ENCODE data around the gene ZMAT3. TPM values are rescaled to one million over a fixed set of nuclear protein-coding genes. Genes with fewer than 3 reads are reported as not detected.
"Not testable (repeated sequence)": the region's sequence is repeated elsewhere in the genome, so short reads cannot be mapped to it uniquely, and the experiment has no call there.

ZMAT3 gene
- total RNA-seq, 1 donor: 47.0 TPM

DNA sequence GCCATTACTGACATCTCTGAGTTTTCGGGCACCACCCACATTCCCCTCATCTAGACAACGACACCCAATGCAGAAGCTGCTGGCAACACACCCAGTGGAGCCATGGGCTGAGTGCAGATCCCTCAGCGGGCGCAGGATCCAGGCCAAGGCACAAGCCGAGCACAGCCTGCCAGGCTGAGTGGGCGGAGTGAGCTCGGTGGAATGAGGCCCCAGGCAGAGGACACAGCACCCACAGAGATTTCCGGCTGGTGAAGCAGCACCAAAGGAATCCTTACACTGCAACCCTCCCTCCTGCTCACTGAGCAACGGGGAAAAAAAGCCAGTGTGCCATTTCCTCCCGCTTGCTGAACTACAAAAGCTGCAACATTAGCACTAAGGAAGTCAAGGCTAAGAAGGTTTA lies 34.3 kb downstream of the ZMAT3 start:
- Histone ChIP-seq H3K36me3 (ENCODE audit: insufficient read depth, low read length) (no peaks in the 10 kb centered on the region), H3K9me3 (ENCODE audit: low read depth, low read length) (no peaks in the 10 kb centered on the region), H3K4me1 (ENCODE audit: insufficient read depth, low read length) (peaks cover 33% of the 10 kb centered on the region), H2AFZ (ENCODE audit: low read length) (peak overlapping the region; percentile 30), H3K4me3 (ENCODE audit: insufficient read depth, low read length) (peak overlapping the region; percentile 18), H3K27ac (ENCODE audit: low read depth, low read length) (peak overlapping the region; percentile 64), H3K79me2 (ENCODE audit: insufficient read depth, low read length) (peaks cover 83% of the 10 kb centered on the region), H4K20me1 (ENCODE audit: insufficient read depth, low read length) (peaks cover 7% of the 10 kb centered on the region), H3K27me3 (ENCODE audit: insufficient read depth, low read length) (no peaks in the 10 kb centered on the region), H3K4me2 (ENCODE audit: insufficient read depth, low read length) (peak overlapping the region; percentile 52)
- TF ChIP-seq, protein P1, sequence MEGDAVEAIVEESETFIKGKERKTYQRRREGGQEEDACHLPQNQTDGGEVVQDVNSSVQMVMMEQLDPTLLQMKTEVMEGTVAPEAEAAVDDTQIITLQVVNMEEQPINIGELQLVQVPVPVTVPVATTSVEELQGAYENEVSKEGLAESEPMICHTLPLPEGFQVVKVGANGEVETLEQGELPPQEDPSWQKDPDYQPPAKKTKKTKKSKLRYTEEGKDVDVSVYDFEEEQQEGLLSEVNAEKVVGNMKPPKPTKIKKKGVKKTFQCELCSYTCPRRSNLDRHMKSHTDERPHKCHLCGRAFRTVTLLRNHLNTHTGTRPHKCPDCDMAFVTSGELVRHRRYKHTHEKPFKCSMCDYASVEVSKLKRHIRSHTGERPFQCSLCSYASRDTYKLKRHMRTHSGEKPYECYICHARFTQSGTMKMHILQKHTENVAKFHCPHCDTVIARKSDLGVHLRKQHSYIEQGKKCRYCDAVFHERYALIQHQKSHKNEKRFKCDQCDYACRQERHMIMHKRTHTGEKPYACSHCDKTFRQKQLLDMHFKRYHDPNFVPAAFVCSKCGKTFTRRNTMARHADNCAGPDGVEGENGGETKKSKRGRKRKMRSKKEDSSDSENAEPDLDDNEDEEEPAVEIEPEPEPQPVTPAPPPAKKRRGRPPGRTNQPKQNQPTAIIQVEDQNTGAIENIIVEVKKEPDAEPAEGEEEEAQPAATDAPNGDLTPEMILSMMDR (IDR thresholded peaks at IDR 0.05; ENCODE audit: extremely low read depth, low read depth, low read length): no peak
- peak; percentile 95 for DNase-seq (ENCODE audit: insufficient read length, low spot score, missing footprints)

DNA sequence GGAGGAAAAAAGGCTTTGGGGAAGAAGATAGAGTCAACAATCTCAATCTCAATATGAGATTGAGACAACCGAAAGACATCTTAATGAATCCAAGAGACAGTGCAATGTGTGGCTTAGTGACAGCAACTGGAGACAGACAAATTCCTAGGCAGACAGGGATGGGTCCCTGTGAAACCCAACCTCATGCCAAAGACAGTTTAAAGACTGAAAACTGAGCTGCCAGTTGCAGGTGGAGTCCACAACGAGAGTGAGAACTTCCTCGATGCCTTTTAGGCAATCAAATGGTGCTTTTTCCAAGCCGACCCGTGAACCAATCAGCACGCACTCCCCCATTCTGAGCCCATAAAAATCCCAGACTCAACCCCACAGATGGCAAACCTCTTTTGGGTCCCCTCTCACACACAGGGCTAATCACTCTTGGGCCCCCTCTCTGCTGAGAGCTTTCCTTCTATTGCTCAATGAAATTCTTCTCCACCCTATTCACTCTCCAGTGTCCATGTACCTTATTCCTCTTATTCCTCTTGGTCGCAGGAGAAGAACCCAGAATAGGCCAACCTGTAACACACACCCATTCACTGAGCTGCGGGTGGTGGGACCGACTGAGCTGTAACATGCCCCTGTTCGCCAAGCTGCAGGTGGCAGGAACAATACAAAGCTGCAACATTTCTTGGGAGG lies 34.8 kb downstream of the ZMAT3 start:
- peak overlapping the region; percentile 22 for H3K4me2 ChIP-seq (ENCODE audit: insufficient read depth, low read length)
- no peak overlapping the region for H2AFZ ChIP-seq (ENCODE audit: low read length)
- H3K79me2 ChIP-seq (ENCODE audit: insufficient read depth, low read length): peaks cover 78% of the 10 kb centered on the region
- H3K27me3 ChIP-seq (ENCODE audit: insufficient read depth, low read length): no peaks in the 10 kb centered on the region
- no peaks in the 10 kb centered on the region for H3K36me3 ChIP-seq (ENCODE audit: insufficient read depth, low read length)
- H3K4me3 ChIP-seq (ENCODE audit: insufficient read depth, low read length): no peak overlapping the region
- TF ChIP-seq, protein P1 (IDR thresholded peaks at IDR 0.05; ENCODE audit: extremely low read depth, low read depth, low read length): no peak
- H4K20me1 ChIP-seq (ENCODE audit: insufficient read depth, low read length): peaks cover 7% of the 10 kb centered on the region
- no peaks in the 10 kb centered on the region for H3K9me3 ChIP-seq (ENCODE audit: low read depth, low read length)
- H3K4me1 ChIP-seq (ENCODE audit: insufficient read depth, low read length): peaks cover 33% of the 10 kb centered on the region
- H3K27ac ChIP-seq (ENCODE audit: low read depth, low read length): peak overlapping the region; percentile 12
- DNase-seq (ENCODE audit: insufficient read length, low spot score, missing footprints): no peak

DNA sequence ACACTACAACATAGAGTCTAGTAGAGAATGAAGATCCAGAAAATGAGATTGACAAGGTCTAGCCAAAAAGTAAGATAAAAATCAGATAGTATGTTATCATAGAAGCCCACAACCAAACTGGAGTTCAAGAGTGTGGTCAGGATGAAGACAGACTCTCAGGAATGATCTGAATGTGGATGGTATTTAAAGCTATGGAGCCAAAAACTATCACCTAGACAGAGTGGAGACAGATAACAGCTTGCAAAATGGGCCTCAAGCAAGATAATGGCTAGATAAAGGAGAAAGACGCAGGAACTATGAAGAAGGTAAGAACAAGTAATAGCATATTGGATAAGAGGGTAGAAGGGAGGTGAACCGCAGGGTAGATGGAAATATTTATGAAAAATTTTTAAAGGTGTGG lies 35.4 kb downstream of the ZMAT3 start:
- no peak for DNase-seq (ENCODE audit: insufficient read length, low spot score, missing footprints)
- Histone ChIP-seq H3K27ac (ENCODE audit: low read depth, low read length) (no peak overlapping the region), H3K79me2 (ENCODE audit: insufficient read depth, low read length) (peaks cover 76% of the 10 kb centered on the region), H3K9me3 (ENCODE audit: low read depth, low read length) (no peaks in the 10 kb centered on the region), H3K27me3 (ENCODE audit: insufficient read depth, low read length) (no peaks in the 10 kb centered on the region), H3K4me1 (ENCODE audit: insufficient read depth, low read length) (peaks cover 33% of the 10 kb centered on the region), H3K36me3 (ENCODE audit: insufficient read depth, low read length) (no peaks in the 10 kb centered on the region), H3K4me2 (ENCODE audit: insufficient read depth, low read length) (no peak overlapping the region), H2AFZ (ENCODE audit: low read length) (no peak overlapping the region), H4K20me1 (ENCODE audit: insufficient read depth, low read length) (peaks cover 7% of the 10 kb centered on the region), H3K4me3 (ENCODE audit: insufficient read depth, low read length) (no peak overlapping the region)
- TF ChIP-seq, protein P1 (IDR thresholded peaks at IDR 0.05; ENCODE audit: extremely low read depth, low read depth, low read length): no peak

- no peak for DNase-seq (ENCODE audit: insufficient read length, low spot score, missing footprints)
- TF ChIP-seq, protein P1 (IDR thresholded peaks at IDR 0.05; ENCODE audit: extremely low read depth, low read depth, low read length): no peak
- peaks cover 75% of the 10 kb centered on the region for H3K79me2 ChIP-seq (ENCODE audit: insufficient read depth, low read length)
- no peaks in the 10 kb centered on the region for H3K27me3 ChIP-seq (ENCODE audit: insufficient read depth, low read length)
- no peak overlapping the region for H2AFZ ChIP-seq (ENCODE audit: low read length)
- H3K9me3 ChIP-seq (ENCODE audit: low read depth, low read length): no peaks in the 10 kb centered on the region
- H3K4me3 ChIP-seq (ENCODE audit: insufficient read depth, low read length): no peak overlapping the region
- H3K4me2 ChIP-seq (ENCODE audit: insufficient read depth, low read length): no peak overlapping the region
- no peak overlapping the region for H3K27ac ChIP-seq (ENCODE audit: low read depth, low read length)
- H3K36me3 ChIP-seq (ENCODE audit: insufficient read depth, low read length): no peaks in the 10 kb centered on the region
- H3K4me1 ChIP-seq (ENCODE audit: insufficient read depth, low read length): peaks cover 33% of the 10 kb centered on the region
- H4K20me1 ChIP-seq (ENCODE audit: insufficient read depth, low read length): peaks cover 7% of the 10 kb centered on the region
Observed at GRCh38 chr3:179035232-179035631, 36.4 kb downstream of the ZMAT3 start.

DNA sequence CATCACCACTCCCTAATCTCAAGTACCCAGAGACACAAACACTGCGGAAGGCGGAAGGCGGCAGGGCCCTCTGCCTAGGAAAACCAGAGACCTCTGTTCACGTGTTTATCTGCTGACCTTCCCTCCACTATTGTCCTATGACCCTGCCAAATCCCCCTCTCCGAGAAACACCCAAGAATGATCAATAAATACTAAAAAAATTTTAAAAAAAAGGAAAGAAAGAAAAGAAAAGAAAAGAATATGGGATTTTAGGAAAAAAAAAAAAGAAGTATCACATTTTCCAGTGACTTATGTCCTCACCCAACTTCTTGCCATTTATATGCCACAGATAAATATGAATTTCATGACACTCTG lies 38.3 kb downstream of the ZMAT3 start:
- not testable (repeated sequence) for H3K27ac ChIP-seq (ENCODE audit: low read depth, low read length); H3K4me2 ChIP-seq (ENCODE audit: insufficient read depth, low read length); H3K9me3 ChIP-seq (ENCODE audit: low read depth, low read length); H3K4me3 ChIP-seq (ENCODE audit: insufficient read depth, low read length); H3K27me3 ChIP-seq (ENCODE audit: insufficient read depth, low read length); DNase-seq (ENCODE audit: insufficient read length, low spot score, missing footprints); H3K36me3 ChIP-seq (ENCODE audit: insufficient read depth, low read length); H2AFZ ChIP-seq (ENCODE audit: low read length); H4K20me1 ChIP-seq (ENCODE audit: insufficient read depth, low read length)
- Histone ChIP-seq H3K79me2 (ENCODE audit: insufficient read depth, low read length) (peaks cover 65% of the 10 kb centered on the region), H3K4me1 (ENCODE audit: insufficient read depth, low read length) (peaks cover 36% of the 10 kb centered on the region)
